PC-9 (cell line): ENCODE data around the gene PKD1L1. TPM values are rescaled to one million over a fixed set of nuclear protein-coding genes. Genes with fewer than 3 reads are reported as not detected.

ENCODE experiments used
- BruUV-seq: library from RNA; stranded (reverse); fragments of 400-500 nt; replicated peaks from 2 replicates; lab custom pipeline; 2021; lab: Mats Ljungman, UMichigan
- CTCF ChIA-PET: fragments of 300-600 bp; sonication (Branson Sonifier 250); formaldehyde crosslinking; loops from one replicate; lab custom pipeline; 2022; ENCODE audit warnings: antibody characterized with exemption; lab: Charles Lee
- POLR2A ChIA-PET: fragments of 300-600 bp; sonication (Branson Sonifier 250); formaldehyde crosslinking; loops from one replicate; lab custom pipeline; 2022; ENCODE audit warnings: antibody characterized with exemption; ENCODE audit not compliant: unreplicated experiment; lab: Charles Lee
- DNase-seq, 2 experiments: peaks; one replicate each; pipeline versions ENCODE4 v3.0.0 to v3.0.0-alpha.2; 2015 to 2022; ENCODE audit warnings: mixed read lengths in 1 of 2
- H2AFZ ChIP-seq: fragments of 200-600 bp; sonication (generic); 2 replicates; pipeline ENCODE4 v1.8.1; 2017; ENCODE audit warnings: antibody characterized with exemption
- H3F3A ChIP-seq: fragments of 200-600 bp; sonication (generic); 2 replicates; pipeline ENCODE4 v1.8.1; 2017; ENCODE audit warnings: antibody characterized with exemption, mild to moderate bottlenecking, low read depth; ENCODE audit not compliant: insufficient read depth
- H3K27ac ChIP-seq: fragments of 200-600 bp; sonication (generic); 2 replicates; pipeline ENCODE4 v1.6.1; 2016; ENCODE audit warnings: mixed run types
- H3K27me3 ChIP-seq: fragments of 200-600 bp; sonication (generic); 2 replicates; pipeline ENCODE4 v1.6.1; 2016; ENCODE audit warnings: low read depth, mixed run types; ENCODE audit not compliant: insufficient read depth
- H3K36me3 ChIP-seq: fragments of 200-600 bp; sonication (generic); 2 replicates; pipeline ENCODE4 v1.6.1; 2016; ENCODE audit warnings: low read depth, mixed run types
- H3K4me1 ChIP-seq: fragments of 200-600 bp; sonication (generic); replicated peaks from 2 replicates; pipeline ENCODE4 v1.6.1; 2016; ENCODE audit warnings: mixed run types; ENCODE audit not compliant: insufficient read depth
- H3K4me2 ChIP-seq: fragments of 200-600 bp; sonication (generic); 2 replicates; pipeline ENCODE4 v1.6.1; 2017; ENCODE audit warnings: mixed run types
- H3K4me3 ChIP-seq: fragments of 200-600 bp; sonication (generic); 2 replicates; pipeline ENCODE4 v1.6.1; 2016; ENCODE audit warnings: mixed run types
- H3K79me2 ChIP-seq: fragments of 200-600 bp; sonication (generic); 2 replicates; pipeline ENCODE4 v1.6.1; 2017; ENCODE audit warnings: low read depth, mixed run types
- H3K9me2 ChIP-seq: fragments of 200-600 bp; sonication (generic); 2 replicates; pipeline ENCODE4 v1.8.1; 2017; ENCODE audit warnings: mild to moderate bottlenecking; ENCODE audit not compliant: insufficient read depth
- H3K9me3 ChIP-seq: fragments of 200-600 bp; sonication (generic); 2 replicates; pipeline ENCODE4 v1.8.1; 2016; ENCODE audit warnings: low read depth; ENCODE audit not compliant: insufficient read depth
- H4K20me1 ChIP-seq: fragments of 200-600 bp; sonication (generic); 2 replicates; pipeline ENCODE4 v1.8.1; 2017; ENCODE audit not compliant: insufficient read depth
- EZH2 ChIP-seq: fragments of 200-600 bp; sonication (generic); IDR thresholded peaks from 2 replicates; pipeline ENCODE4 v1.8.0; 2017; ENCODE audit warnings: antibody characterized with exemption, low read depth
- intact Hi-C: fragments of 100-400 bp; cut with micrococcal nuclease; formaldehyde crosslinking; loops from one replicate; pipeline ENCODE4 v1.10.0; 2022; ENCODE audit not compliant: unreplicated experiment
- total RNA-seq: library from RNA; stranded (reverse); gene quantifications from 2 replicates; pipeline ENCODE4 v1.2.3, GENCODE V29; 2021
- TF ChIP-seq, protein P1 (sequence below): fragments of 200-600 bp; sonication (generic); conservative IDR thresholded peaks from 2 replicates; pipeline ENCODE4 v1.6.1; 2017; ENCODE audit warnings: mixed run types, antibody characterized with exemption, mild to moderate bottlenecking, moderate library complexity

The PKD1L1 gene
- total RNA-seq, 1 experiment from 2014 or later: 0.07 TPM

- Histone ChIP-seq H2AFZ (no peak overlapping the region), H3K9me3 (no peaks in the 10 kb centered on the region), H3K27me3 (no peaks in the 10 kb centered on the region), H3K4me3 (no peak overlapping the region), H3K27ac (no peak overlapping the region), H4K20me1 (no peaks in the 10 kb centered on the region), H3K4me1 (peaks cover 1% of the 10 kb centered on the region), H3F3A (no peaks in the 10 kb centered on the region), H3K36me3 (no peaks in the 10 kb centered on the region), H3K4me2 (no peak overlapping the region), H3K79me2 (no peaks in the 10 kb centered on the region), H3K9me2 (no peaks in the 10 kb centered on the region)
- TF ChIP-seq, protein P1, sequence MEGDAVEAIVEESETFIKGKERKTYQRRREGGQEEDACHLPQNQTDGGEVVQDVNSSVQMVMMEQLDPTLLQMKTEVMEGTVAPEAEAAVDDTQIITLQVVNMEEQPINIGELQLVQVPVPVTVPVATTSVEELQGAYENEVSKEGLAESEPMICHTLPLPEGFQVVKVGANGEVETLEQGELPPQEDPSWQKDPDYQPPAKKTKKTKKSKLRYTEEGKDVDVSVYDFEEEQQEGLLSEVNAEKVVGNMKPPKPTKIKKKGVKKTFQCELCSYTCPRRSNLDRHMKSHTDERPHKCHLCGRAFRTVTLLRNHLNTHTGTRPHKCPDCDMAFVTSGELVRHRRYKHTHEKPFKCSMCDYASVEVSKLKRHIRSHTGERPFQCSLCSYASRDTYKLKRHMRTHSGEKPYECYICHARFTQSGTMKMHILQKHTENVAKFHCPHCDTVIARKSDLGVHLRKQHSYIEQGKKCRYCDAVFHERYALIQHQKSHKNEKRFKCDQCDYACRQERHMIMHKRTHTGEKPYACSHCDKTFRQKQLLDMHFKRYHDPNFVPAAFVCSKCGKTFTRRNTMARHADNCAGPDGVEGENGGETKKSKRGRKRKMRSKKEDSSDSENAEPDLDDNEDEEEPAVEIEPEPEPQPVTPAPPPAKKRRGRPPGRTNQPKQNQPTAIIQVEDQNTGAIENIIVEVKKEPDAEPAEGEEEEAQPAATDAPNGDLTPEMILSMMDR: no peak
- no peak for TF ChIP-seq EZH2
- ChIA-PET CTCF (interaction anchor here (0.7 kb wide), 1 partner anchor 34 kb away, joined by 3 read pairs; no protein-coding TSS in a partner anchor), POLR2A (no interaction called here)
- intact Hi-C loops: no loop called here
- BruUV-seq: no TSS peak
- DNase-seq: no peak
Measured at GRCh38 chr7:47852330-47853245, 95.7 kb downstream of the PKD1L1 start.

DNA sequence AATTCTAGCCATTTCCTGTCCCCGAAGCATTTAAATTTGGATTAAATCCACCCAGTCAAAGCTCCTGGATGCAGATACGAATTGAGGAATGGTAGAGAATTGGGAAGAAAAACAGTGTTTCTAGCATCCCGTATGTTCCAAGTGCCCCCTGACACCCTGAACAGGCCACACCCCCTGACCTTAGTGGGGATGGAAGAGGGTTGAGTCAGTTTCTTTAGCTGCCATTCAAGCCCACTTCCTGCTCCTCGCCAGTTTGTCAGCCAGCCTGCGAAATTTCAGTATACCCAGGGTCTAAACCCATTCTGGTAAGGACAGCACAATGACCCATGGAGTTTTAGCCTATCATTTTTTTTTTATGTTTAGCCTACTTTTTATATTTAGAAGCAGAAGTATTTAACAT lies 101.1 kb downstream of the PKD1L1 start:
- intact Hi-C loops: no loop called here
- Histone ChIP-seq H3K9me2 (no peaks in the 10 kb centered on the region), H3F3A (peaks cover 30% of the 10 kb centered on the region), H3K9me3 (no peaks in the 10 kb centered on the region), H3K4me1 (peaks cover 46% of the 10 kb centered on the region), H3K27ac (peak overlapping the region; percentile 72; the same call in 1 of the 2 replicates), H3K36me3 (no peaks in the 10 kb centered on the region), H3K4me3 (no peak overlapping the region), H2AFZ (no peak overlapping the region), H3K4me2 (no peak overlapping the region), H3K27me3 (no peaks in the 10 kb centered on the region), H3K79me2 (no peaks in the 10 kb centered on the region), H4K20me1 (no peaks in the 10 kb centered on the region)
- BruUV-seq: no TSS peak
- no peak for DNase-seq
- CTCF ChIA-PET: no interaction called here
- POLR2A ChIA-PET: no interaction called here
- TF ChIP-seq EZH2: no peak
- TF ChIP-seq, protein P1: no peak

- TF ChIP-seq, protein P1: no peak
- TF ChIP-seq EZH2: no peak
- H3K4me3 ChIP-seq: peak overlapping the region; percentile 1; the same call in 1 of the 2 replicates
- peak overlapping the region; percentile 60 for H3K4me2 ChIP-seq
- CTCF ChIA-PET: no interaction called here
- TSS peak; percentile 76 for BruUV-seq
- no peaks in the 10 kb centered on the region for H3K79me2 ChIP-seq
- peak overlapping the region; percentile 35 for H2AFZ ChIP-seq
- H3K36me3 ChIP-seq: no peaks in the 10 kb centered on the region
- peaks cover 46% of the 10 kb centered on the region for H3K4me1 ChIP-seq
- H3K27ac ChIP-seq: peak overlapping the region; percentile 72
- DNase-seq: peak; percentile 23 to 96
- H3F3A ChIP-seq: peaks cover 30% of the 10 kb centered on the region
- POLR2A ChIA-PET: interaction anchor here (0.5 kb wide), 1 partner anchor 1609 kb away, joined by 4 read pairs; no protein-coding TSS in a partner anchor
- intact Hi-C loops: no loop called here
- H3K9me2 ChIP-seq: no peaks in the 10 kb centered on the region
- no peaks in the 10 kb centered on the region for H4K20me1 ChIP-seq
- no peaks in the 10 kb centered on the region for H3K27me3 ChIP-seq
- no peaks in the 10 kb centered on the region for H3K9me3 ChIP-seq
Measured at GRCh38 chr7:47846138-47846836, 102.0 kb downstream of the PKD1L1 start.
